Neural cell (in vitro differentiated cells): ENCODE measurements around the gene PRKCZ. TPM values are rescaled to one million over a fixed set of nuclear protein-coding genes. Genes with fewer than 3 reads are reported as not detected.

Source experiments
- H2AFZ ChIP-seq: fragments of 200-600, 300-800 bp; sonication (generic), shearing (Covaris generic); 2 replicates; pipeline ENCODE4 v1.6.0; 2014; ENCODE audit warnings: low read depth, mild to moderate bottlenecking, antibody characterized with exemption, low read length, moderate library complexity
- H3F3A ChIP-seq: fragments of 200-600 bp; shearing (Covaris generic); 2 replicates; pipeline ENCODE4 v1.6.1; 2016; ENCODE audit warnings: mild to moderate bottlenecking, moderate library complexity, mixed read lengths, antibody characterized with exemption, low read length; ENCODE audit not compliant: insufficient read depth, poor library complexity, severe bottlenecking
- H3K27ac ChIP-seq: fragments of 200-600, 300-800 bp; sonication (generic), shearing (Covaris generic); 2 replicates; pipeline ENCODE4 v1.5.1; 2014; ENCODE audit warnings: mild to moderate bottlenecking, low read length, moderate library complexity
- H3K27me3 ChIP-seq: fragments of 300-800, 200-600 bp; sonication (generic), shearing (Covaris generic); 2 replicates; pipeline ENCODE4 v1.6.0; 2014; ENCODE audit warnings: mild to moderate bottlenecking, low read depth, low read length, moderate library complexity; ENCODE audit not compliant: insufficient read depth
- H3K36me3 ChIP-seq: fragments of 300-800, 200-600 bp; sonication (generic), shearing (Covaris generic); 2 replicates; pipeline ENCODE4 v1.5.1; 2014; ENCODE audit warnings: mild to moderate bottlenecking, antibody characterized with exemption, low read length, moderate library complexity; ENCODE audit not compliant: insufficient read depth
- H3K4me2 ChIP-seq: fragments of 300-800, 200-600 bp; sonication (generic), shearing (Covaris generic); 2 replicates; pipeline ENCODE4 v1.6.0; 2014; ENCODE audit warnings: mild to moderate bottlenecking, low read length
- H3K4me3 ChIP-seq: fragments of 300-800, 200-600 bp; sonication (generic), shearing (Covaris generic); 2 replicates; pipeline ENCODE4 v1.5.1; 2014; ENCODE audit warnings: mild to moderate bottlenecking, low read length, moderate library complexity
- H3K79me2 ChIP-seq: fragments of 200-600 bp; shearing (Covaris generic); replicated peaks from 2 replicates; pipeline ENCODE4 v1.6.0; 2014; ENCODE audit warnings: mild to moderate bottlenecking, low read length, moderate library complexity; ENCODE audit not compliant: insufficient read depth
- H3K9ac ChIP-seq: fragments of 300-800, 200-600 bp; sonication (generic), shearing (Covaris generic); 2 replicates; pipeline ENCODE4 v1.6.1; 2016; ENCODE audit warnings: mild to moderate bottlenecking, low read length, mixed read lengths
- H3K9me2 ChIP-seq: fragments of 200-600 bp; shearing (Covaris generic); 2 replicates; pipeline ENCODE4 v1.6.1; 2016; ENCODE audit warnings: mild to moderate bottlenecking, low read length, mixed read lengths; ENCODE audit not compliant: insufficient read depth
- H3K9me3 ChIP-seq: fragments of 200-600, 300-800 bp; sonication (generic), shearing (Covaris generic); 2 replicates; pipeline ENCODE4 v1.6.1; 2016; ENCODE audit warnings: mild to moderate bottlenecking, mixed run types, low read length, moderate library complexity, mixed read lengths
- H4K20me1 ChIP-seq: fragments of 200-600 bp; shearing (Covaris generic); 2 replicates; pipeline ENCODE4 v1.6.1; 2016; ENCODE audit warnings: mild to moderate bottlenecking, mixed run types; ENCODE audit not compliant: insufficient read depth
- EP300 ChIP-seq: fragments of 450-650 bp; conservative IDR thresholded peaks from 2 replicates; pipeline ENCODE4 v1.6.1; 2014; ENCODE audit warnings: antibody characterized with exemption, mild to moderate bottlenecking, moderate library complexity; ENCODE audit not compliant: poor library complexity, severe bottlenecking
- EZH2 ChIP-seq: fragments of 200-600, 300-800 bp; shearing (Covaris generic), sonication (generic); IDR thresholded peaks from 2 replicates; pipeline ENCODE4 v1.6.1; 2014; ENCODE audit warnings: antibody characterized with exemption, low read length, borderline replicate concordance, mild to moderate bottlenecking; ENCODE audit not compliant: insufficient read depth, poor library complexity, severe bottlenecking
- MXI1 ChIP-seq: fragments of 450-650 bp; conservative IDR thresholded peaks from 2 replicates; pipeline ENCODE4 v1.6.1; 2014; ENCODE audit warnings: antibody characterized with exemption, mild to moderate bottlenecking; ENCODE audit not compliant: poor library complexity, severe bottlenecking
- POLR2AphosphoS5 ChIP-seq: IDR thresholded peaks from 2 replicates; pipeline ENCODE4 v1.6.1; 2012
- RAD21 ChIP-seq: fragments of 450-650 bp; conservative IDR thresholded peaks from 2 replicates; pipeline ENCODE4 v1.6.1; 2014; ENCODE audit warnings: antibody characterized with exemption, mild to moderate bottlenecking, moderate library complexity
- SMC3 ChIP-seq: fragments of 450-650 bp; conservative IDR thresholded peaks from 2 replicates; pipeline ENCODE4 v1.6.1; 2014; ENCODE audit warnings: antibody characterized with exemption, mild to moderate bottlenecking, moderate library complexity; ENCODE audit not compliant: poor library complexity
- TAF1 ChIP-seq: IDR thresholded peaks from 2 replicates; pipeline ENCODE4 v1.6.1; 2012; ENCODE audit warnings: low read depth
- polyA plus RNA-seq: library from polyadenylated mRNA; depleted of rRNA; stranded (reverse); fragments of >200 nt; gene quantifications from 2 replicates; pipeline ENCODE4 v1.2.3, GENCODE V29; 2014
- TF ChIP-seq, protein P1 (sequence below): fragments of 450-650 bp; IDR thresholded peaks from 2 replicates; pipeline ENCODE4 v1.5.1; 2014; ENCODE audit warnings: antibody characterized with exemption, mild to moderate bottlenecking, moderate library complexity; ENCODE audit not compliant: poor library complexity, severe bottlenecking
- TF ChIP-seq, protein P2 (sequence below): IDR thresholded peaks from 2 replicates; pipeline ENCODE4 v1.6.1; 2012; ENCODE audit warnings: borderline replicate concordance

PRKCZ gene
- polyA plus RNA-seq, 1 donor from 2014 or later, result 54.9 TPM

- TF ChIP-seq EP300 (no peak), RAD21 (no peak), SMC3 (no peak), EZH2 (no peak), TAF1 (no peak), POLR2AphosphoS5 (no peak), MXI1 (no peak)
- TF ChIP-seq, protein P1, sequence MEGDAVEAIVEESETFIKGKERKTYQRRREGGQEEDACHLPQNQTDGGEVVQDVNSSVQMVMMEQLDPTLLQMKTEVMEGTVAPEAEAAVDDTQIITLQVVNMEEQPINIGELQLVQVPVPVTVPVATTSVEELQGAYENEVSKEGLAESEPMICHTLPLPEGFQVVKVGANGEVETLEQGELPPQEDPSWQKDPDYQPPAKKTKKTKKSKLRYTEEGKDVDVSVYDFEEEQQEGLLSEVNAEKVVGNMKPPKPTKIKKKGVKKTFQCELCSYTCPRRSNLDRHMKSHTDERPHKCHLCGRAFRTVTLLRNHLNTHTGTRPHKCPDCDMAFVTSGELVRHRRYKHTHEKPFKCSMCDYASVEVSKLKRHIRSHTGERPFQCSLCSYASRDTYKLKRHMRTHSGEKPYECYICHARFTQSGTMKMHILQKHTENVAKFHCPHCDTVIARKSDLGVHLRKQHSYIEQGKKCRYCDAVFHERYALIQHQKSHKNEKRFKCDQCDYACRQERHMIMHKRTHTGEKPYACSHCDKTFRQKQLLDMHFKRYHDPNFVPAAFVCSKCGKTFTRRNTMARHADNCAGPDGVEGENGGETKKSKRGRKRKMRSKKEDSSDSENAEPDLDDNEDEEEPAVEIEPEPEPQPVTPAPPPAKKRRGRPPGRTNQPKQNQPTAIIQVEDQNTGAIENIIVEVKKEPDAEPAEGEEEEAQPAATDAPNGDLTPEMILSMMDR, result no peak
- TF ChIP-seq, protein P2, sequence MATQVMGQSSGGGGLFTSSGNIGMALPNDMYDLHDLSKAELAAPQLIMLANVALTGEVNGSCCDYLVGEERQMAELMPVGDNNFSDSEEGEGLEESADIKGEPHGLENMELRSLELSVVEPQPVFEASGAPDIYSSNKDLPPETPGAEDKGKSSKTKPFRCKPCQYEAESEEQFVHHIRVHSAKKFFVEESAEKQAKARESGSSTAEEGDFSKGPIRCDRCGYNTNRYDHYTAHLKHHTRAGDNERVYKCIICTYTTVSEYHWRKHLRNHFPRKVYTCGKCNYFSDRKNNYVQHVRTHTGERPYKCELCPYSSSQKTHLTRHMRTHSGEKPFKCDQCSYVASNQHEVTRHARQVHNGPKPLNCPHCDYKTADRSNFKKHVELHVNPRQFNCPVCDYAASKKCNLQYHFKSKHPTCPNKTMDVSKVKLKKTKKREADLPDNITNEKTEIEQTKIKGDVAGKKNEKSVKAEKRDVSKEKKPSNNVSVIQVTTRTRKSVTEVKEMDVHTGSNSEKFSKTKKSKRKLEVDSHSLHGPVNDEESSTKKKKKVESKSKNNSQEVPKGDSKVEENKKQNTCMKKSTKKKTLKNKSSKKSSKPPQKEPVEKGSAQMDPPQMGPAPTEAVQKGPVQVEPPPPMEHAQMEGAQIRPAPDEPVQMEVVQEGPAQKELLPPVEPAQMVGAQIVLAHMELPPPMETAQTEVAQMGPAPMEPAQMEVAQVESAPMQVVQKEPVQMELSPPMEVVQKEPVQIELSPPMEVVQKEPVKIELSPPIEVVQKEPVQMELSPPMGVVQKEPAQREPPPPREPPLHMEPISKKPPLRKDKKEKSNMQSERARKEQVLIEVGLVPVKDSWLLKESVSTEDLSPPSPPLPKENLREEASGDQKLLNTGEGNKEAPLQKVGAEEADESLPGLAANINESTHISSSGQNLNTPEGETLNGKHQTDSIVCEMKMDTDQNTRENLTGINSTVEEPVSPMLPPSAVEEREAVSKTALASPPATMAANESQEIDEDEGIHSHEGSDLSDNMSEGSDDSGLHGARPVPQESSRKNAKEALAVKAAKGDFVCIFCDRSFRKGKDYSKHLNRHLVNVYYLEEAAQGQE, result no peak
- Histone ChIP-seq H3K9ac (no peak overlapping the region), H3K27me3 (no peaks in the 10 kb centered on the region), H3K9me2 (no peaks in the 10 kb centered on the region), H3K79me2 (peaks cover 5% of the 10 kb centered on the region), H2AFZ (no peak overlapping the region), H3K9me3 (peaks cover 1% of the 10 kb centered on the region), H3K4me3 (no peak overlapping the region), H3K4me2 (no peak overlapping the region), H4K20me1 (no peaks in the 10 kb centered on the region), H3K27ac (no peak overlapping the region), H3F3A (no peaks in the 10 kb centered on the region), H3K36me3 (no peaks in the 10 kb centered on the region)
Measured at GRCh38 chr1:2084306-2084705, 34.1 kb downstream of the PRKCZ start.

DNA sequence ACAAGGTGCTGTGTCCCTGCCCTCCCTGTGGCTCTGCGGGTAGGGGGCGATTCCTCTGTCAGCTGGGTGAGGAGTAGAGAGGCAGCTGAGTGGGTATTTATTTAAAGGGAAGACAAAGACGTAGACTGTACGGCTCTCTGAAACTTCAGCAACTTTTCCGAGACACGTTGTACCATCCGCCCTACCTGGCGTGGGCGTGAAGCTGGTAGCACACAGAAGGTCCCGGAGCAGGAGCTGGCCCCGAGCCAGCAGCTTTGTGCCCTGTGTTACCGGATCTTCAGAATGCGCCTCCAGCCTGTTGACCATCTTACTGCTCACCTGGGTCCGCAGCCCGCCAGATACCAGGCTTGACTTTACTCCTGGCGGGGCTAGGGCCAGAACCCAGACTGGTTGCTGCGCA, 34.9 kb downstream of the PRKCZ start:
- Histone ChIP-seq H2AFZ (no peak overlapping the region), H3K9me2 (no peaks in the 10 kb centered on the region), H3K4me2 (no peak overlapping the region), H3K79me2 (no peaks in the 10 kb centered on the region), H3K9me3 (no peaks in the 10 kb centered on the region), H3F3A (no peaks in the 10 kb centered on the region), H3K27me3 (no peaks in the 10 kb centered on the region), H3K4me3 (no peak overlapping the region), H3K27ac (no peak overlapping the region), H3K36me3 (no peaks in the 10 kb centered on the region), H3K9ac (no peak overlapping the region), H4K20me1 (no peaks in the 10 kb centered on the region)
- TF ChIP-seq MXI1 (no peak), POLR2AphosphoS5 (no peak), EZH2 (no peak), RAD21 (no peak), TAF1 (no peak), SMC3 (no peak), EP300 (no peak)
- TF ChIP-seq, protein P1, result no peak
- TF ChIP-seq, protein P2, result no peak
